A549 (cell line): ENCODE results near the gene RPS2. TPM values are rescaled to one million over a fixed set of nuclear protein-coding genes. Genes with fewer than 3 reads are reported as not detected.
A peak's percentile ranks its signal among the peaks of the same experiment; 100 is the strongest.

Source experiments
- BCL3 ChIP-seq: fragments of >200 bp; sonication (Bioruptor Twin); formaldehyde crosslinking; IDR thresholded peaks from 3 replicates; pipeline ENCODE4 v1.6.1; 2016
- CBX2 ChIP-seq: fragments of 200-600 bp; sonication (generic); IDR thresholded peaks from 2 replicates; pipeline ENCODE4 v1.6.1; 2016; ENCODE audit warnings: low read depth, mild to moderate bottlenecking, borderline replicate concordance
- CEBPB ChIP-seq, 2 experiments: fragments of >200 bp in 1 of 2; sonication (Bioruptor Twin) in 1 of 2; formaldehyde crosslinking in 1 of 2; IDR thresholded peaks; 2 replicates each; pipeline ENCODE4 v1.6.1; 2012 to 2016
- CHD2 ChIP-seq: fragments of 150-350 bp; IDR thresholded peaks from 2 replicates; pipeline ENCODE4 v1.6.1; 2014; ENCODE audit warnings: low read length; ENCODE audit not compliant: partially characterized antibody
- CHD4 ChIP-seq: fragments of 200-600 bp; sonication (generic); IDR thresholded peaks from 2 replicates; pipeline ENCODE4 v1.6.1; 2016; ENCODE audit warnings: antibody characterized with exemption, mild to moderate bottlenecking, borderline replicate concordance
- CTCF ChIP-seq: fragments of >200 bp; sonication (Bioruptor Twin); formaldehyde crosslinking; IDR thresholded peaks from 3 replicates; pipeline ENCODE4 v1.5.1; 2016
- E2F6 ChIP-seq: IDR thresholded peaks from 2 replicates; pipeline ENCODE4 v1.6.1; 2012; ENCODE audit warnings: low read depth, borderline replicate concordance
- EHMT2 ChIP-seq: fragments of 200-600 bp; sonication (generic); IDR thresholded peaks from 2 replicates; pipeline ENCODE4 v1.6.1; 2016; ENCODE audit warnings: antibody characterized with exemption, low read depth, mild to moderate bottlenecking, moderate library complexity
- ELK1 ChIP-seq: fragments of 150-350 bp; IDR thresholded peaks from 2 replicates; pipeline ENCODE4 v1.6.1; 2014; ENCODE audit warnings: low read depth, mild to moderate bottlenecking, low read length
- EP300 ChIP-seq, 2 experiments: fragments of >200 bp; sonication (Bioruptor Twin); formaldehyde crosslinking; IDR thresholded peaks; 2 replicates in 1 of 2; 3 replicates in 1 of 2; pipeline ENCODE4 v1.6.1; 2016 to 2017
- ESRRA ChIP-seq: fragments of 150-350 bp; IDR thresholded peaks from 2 replicates; pipeline ENCODE4 v1.6.1; 2014; ENCODE audit warnings: mild to moderate bottlenecking, low read length, borderline replicate concordance
- FOSB ChIP-seq: fragments of 250-450 bp; sonication (Bioruptor Pico); IDR thresholded peaks from 2 replicates; pipeline ENCODE4 v1.5.0; 2020; ENCODE audit warnings: mild to moderate bottlenecking, moderate library complexity
- FOXS1 ChIP-seq: fragments of 250-450 bp; sonication (Bioruptor Pico); IDR thresholded peaks from 2 replicates; pipeline ENCODE4 v1.5.0; 2020; ENCODE audit warnings: mild to moderate bottlenecking, moderate library complexity
- HDAC2 ChIP-seq: fragments of 200-600 bp; sonication (generic); IDR thresholded peaks from 2 replicates; pipeline ENCODE4 v1.6.1; 2016
- HES2 ChIP-seq: fragments of >200 bp; sonication (Bioruptor Twin); formaldehyde crosslinking; IDR thresholded peaks from 2 replicates; pipeline ENCODE4 v1.6.1; 2016
- HMGXB4 ChIP-seq: fragments of 250-450 bp; sonication (Bioruptor Pico); IDR thresholded peaks from 2 replicates; pipeline ENCODE4 v1.5.0; 2021; ENCODE audit warnings: mild to moderate bottlenecking, moderate library complexity, borderline replicate concordance
- HOXA7 ChIP-seq: fragments of 250-450 bp; sonication (Bioruptor Pico); IDR thresholded peaks from 2 replicates; pipeline ENCODE4 v1.5.0; 2020; ENCODE audit warnings: mild to moderate bottlenecking, moderate library complexity
- HOXB13 ChIP-seq: fragments of 250-450 bp; sonication (Bioruptor Pico); IDR thresholded peaks from 2 replicates; pipeline ENCODE4 v1.5.0; 2020; ENCODE audit warnings: low read depth, mild to moderate bottlenecking, moderate library complexity
- HOXB5 ChIP-seq: fragments of 250-450 bp; sonication (Bioruptor Pico); IDR thresholded peaks from 2 replicates; pipeline ENCODE4 v1.5.0; 2020; ENCODE audit warnings: mild to moderate bottlenecking, moderate library complexity
- JUNB ChIP-seq: fragments of >200 bp; sonication (Bioruptor Twin); formaldehyde crosslinking; IDR thresholded peaks from 2 replicates; pipeline ENCODE4 v1.6.1; 2016
- KDM1A ChIP-seq: fragments of 200-600 bp; sonication (generic); IDR thresholded peaks from 2 replicates; pipeline ENCODE4 v1.6.1; 2016; ENCODE audit warnings: low read depth, mild to moderate bottlenecking
- MAFK ChIP-seq: fragments of 450-650 bp; IDR thresholded peaks from 2 replicates; pipeline ENCODE4 v1.6.1; 2014; ENCODE audit not compliant: partially characterized antibody
- MYC ChIP-seq: IDR thresholded peaks from 2 replicates; pipeline ENCODE4 v1.6.1; 2012; ENCODE audit warnings: mild to moderate bottlenecking, inconsistent platforms, low read length, improper control_type of control experiment, borderline replicate concordance
- NFE2L2 ChIP-seq: fragments of 150-350 bp; conservative IDR thresholded peaks from 2 replicates; pipeline ENCODE4 v1.6.1; 2014; ENCODE audit warnings: low read length
- NPAS2 ChIP-seq: fragments of 250-450 bp; sonication (Bioruptor Pico); IDR thresholded peaks from 2 replicates; pipeline ENCODE4 v1.8.0; 2022; ENCODE audit warnings: mild to moderate bottlenecking, moderate library complexity, borderline replicate concordance
- NR3C1 ChIP-seq: fragments of >200 bp; sonication (Bioruptor Twin); formaldehyde crosslinking; IDR thresholded peaks from 3 replicates; pipeline ENCODE4 v1.6.1; 2017
- POLR2AphosphoS2 ChIP-seq: conservative IDR thresholded peaks from 2 replicates; pipeline ENCODE4 v1.6.1; 2012; ENCODE audit warnings: low read length, improper control_type of control experiment, inconsistent platforms
- RAD21 ChIP-seq, 2 experiments: fragments of >200 bp in 1 of 2; sonication (Bioruptor Twin) in 1 of 2; formaldehyde crosslinking in 1 of 2; IDR thresholded peaks in 1 of 2; conservative IDR thresholded peaks in 1 of 2; 2 replicates in 1 of 2; 3 replicates in 1 of 2; pipeline ENCODE4 v1.6.1; 2012 to 2018; ENCODE audit warnings: inconsistent platforms in 1 of 2
- RARB ChIP-seq: fragments of 250-450 bp; sonication (Bioruptor Pico); IDR thresholded peaks from 2 replicates; pipeline ENCODE4 v1.8.0; 2021; ENCODE audit warnings: mild to moderate bottlenecking, moderate library complexity
- RCOR1 ChIP-seq: fragments of 150-350 bp; IDR thresholded peaks from 2 replicates; pipeline ENCODE4 v1.6.1; 2014; ENCODE audit warnings: antibody characterized with exemption, low read length, low read depth
- RFX5 ChIP-seq: fragments of 450-650 bp; IDR thresholded peaks from 2 replicates; pipeline ENCODE4 v1.7.1; 2014; ENCODE audit warnings: antibody characterized with exemption, mild to moderate bottlenecking, moderate library complexity
- SMC3 ChIP-seq: fragments of >200 bp; sonication (Bioruptor Twin); formaldehyde crosslinking; IDR thresholded peaks from 3 replicates; pipeline ENCODE4 v1.6.1; 2018; ENCODE audit warnings: inconsistent platforms
- TP53 ChIP-seq: fragments of 250-450 bp; sonication (Bioruptor Pico); IDR thresholded peaks from 2 replicates; pipeline ENCODE4 v1.5.0; 2021; ENCODE audit warnings: mild to moderate bottlenecking, moderate library complexity
- USF2 ChIP-seq: fragments of 450-650 bp; IDR thresholded peaks from 2 replicates; pipeline ENCODE4 v1.6.1; 2014; ENCODE audit warnings: antibody characterized with exemption
- ZFP36 ChIP-seq: fragments of 450-650 bp; IDR thresholded peaks from 2 replicates; pipeline ENCODE4 v1.6.1; 2014; ENCODE audit warnings: borderline replicate concordance; ENCODE audit not compliant: partially characterized antibody
- ZSCAN20 ChIP-seq: fragments of 250-450 bp; sonication (Bioruptor Pico); IDR thresholded peaks from 2 replicates; pipeline ENCODE4 v1.8.0; 2022; ENCODE audit warnings: mild to moderate bottlenecking, moderate library complexity
- polyA plus RNA-seq, 4 experiments: library from polyadenylated mRNA; depleted of rRNA in 3 of 4; stranded (reverse); fragments of >200 nt; fragmentation: RNase III in 1 of 4; extraction: RNeasy Plus Mini Kit Qiagen cat#74134 plus additional on column Dnase treatment in 1 of 4; gene quantifications; 2 replicates in 3 of 4; 3 replicates in 1 of 4; pipeline ENCODE4 v1.2.3, GENCODE V29; 2011 to 2017

RPS2 gene
- polyA plus RNA-seq, 2 of the 4 experiments (the other 2 are of a cell fraction), result 2,621 to 3,626 TPM

- TF ChIP-seq HMGXB4 (CRISPR knock-in tag) (no peak), HES2 (no peak), FOXS1 (CRISPR knock-in tag) (no peak), HOXB13 (CRISPR knock-in tag) (peak; percentile 63; the same call in 1 of the 2 replicates), MYC (no peak), HOXA7 (no peak), USF2 (no peak), ZFP36 (no peak), ESRRA (no peak), EP300 (IDR thresholded peaks at IDR 0.05) (no peak), CHD2 (no peak), HOXB5 (CRISPR knock-in tag) (peak; percentile 76; the same call in 1 of the 2 replicates), CTCF (no peak), ELK1 (no peak), NFE2L2 (no peak), RFX5 (no peak), FOSB (CRISPR knock-in tag) (no peak), TP53 (CRISPR knock-in tag) (peak; percentile 73; the same call in 1 of the 2 replicates), CEBPB (IDR thresholded peaks at IDR 0.05) (no peak), RAD21 (conservative IDR thresholded peaks at IDR 0.05 in 1 of 2, IDR thresholded peaks at IDR 0.05 in 1 of 2) (no peak), POLR2AphosphoS2 (no peak), JUNB (no peak), MAFK (no peak), RARB (CRISPR knock-in tag) (no peak), RCOR1 (no peak), HDAC2 (no peak), CHD4 (no peak), E2F6 (peak; percentile 86), ZSCAN20 (CRISPR knock-in tag) (no peak), CBX2 (no peak), SMC3 (no peak), NR3C1 (no peak), NPAS2 (no peak), EHMT2 (no peak), KDM1A (no peak), BCL3 (no peak)
Observed at GRCh38 chr16:1991948-1992703, 27.5 kb upstream of the RPS2 start (continued).
